ENCODE results near the gene MUS81. TPM values are rescaled to one million over a fixed set of nuclear protein-coding genes. Genes with fewer than 3 reads are reported as not detected.

Gene MUS81
- total and polyA plus RNA-seq, 9 of the 15 experiments (the other 6 are each of a cell fraction or from before 2014, with no cell fraction given): 13.4 to 118 (median 53.7) TPM

DNA sequence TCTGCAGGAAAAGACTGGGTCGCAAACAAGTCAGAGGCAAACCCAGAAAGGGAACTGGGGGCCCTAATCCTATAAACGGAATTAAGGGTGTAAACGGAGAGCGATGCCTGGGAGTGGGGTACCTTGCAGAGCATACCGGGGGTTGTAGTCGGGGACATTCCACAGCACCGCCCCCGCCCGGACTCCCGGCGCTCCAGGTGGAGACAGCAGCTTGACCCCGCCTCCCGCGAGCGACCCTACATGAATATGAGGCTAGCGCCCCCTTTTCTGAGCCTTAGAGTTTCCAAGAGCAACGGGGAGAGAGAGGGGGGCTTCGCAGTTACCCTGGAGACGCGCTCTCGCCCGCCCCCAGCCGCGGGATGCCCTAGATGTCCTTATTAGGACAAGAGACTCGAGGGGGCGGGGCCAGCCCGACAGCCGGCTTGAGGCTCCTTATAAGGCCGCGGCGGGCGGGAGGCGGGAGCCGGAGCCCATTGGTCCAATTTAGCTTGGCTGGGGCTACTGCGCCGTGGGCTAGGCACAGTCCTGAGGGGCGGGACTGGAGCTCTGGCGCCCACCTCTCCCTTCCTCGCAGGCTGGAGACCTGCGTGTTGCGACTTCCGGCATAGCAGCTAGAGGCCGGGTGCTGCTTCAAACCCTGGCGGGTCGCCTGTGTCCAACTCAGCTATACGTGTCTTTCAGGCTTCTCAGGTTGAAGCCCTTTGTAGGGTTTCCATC lies 980 bp upstream of the MUS81 start (continued):
- peak; percentile 26 for TF ChIP-seq NFYB (IDR thresholded peaks at IDR 0.05; ENCODE audit: extremely low read depth, insufficient read length)
- peak in 1 of 3 experiments; percentile 1 for TF ChIP-seq YY1 (IDR thresholded peaks at IDR 0.05; ENCODE audit: borderline replicate concordance in 1 of 3, control insufficient read depth in 1 of 3, extremely low read depth in 1 of 3, insufficient read depth in 3 of 3, insufficient read length in 1 of 3, insufficient replicate concordance in 2 of 3, low read depth in 1 of 3, low read length in 2 of 3)
- TF ChIP-seq HSF4 (CRISPR knock-in tag; IDR thresholded peaks at IDR 0.05; ENCODE audit: borderline replicate concordance): no peak
- TF ChIP-seq ZNF586 (CRISPR knock-in tag; conservative IDR thresholded peaks at IDR 0.05): no peak
- TF ChIP-seq SRSF7 (optimal IDR thresholded peaks at IDR 0.05; ENCODE audit: low read depth, low read length): no peak
- TF ChIP-seq U2AF2 (optimal IDR thresholded peaks at IDR 0.05; ENCODE audit: low read depth, low read length): no peak
- TF ChIP-seq, protein P1, sequence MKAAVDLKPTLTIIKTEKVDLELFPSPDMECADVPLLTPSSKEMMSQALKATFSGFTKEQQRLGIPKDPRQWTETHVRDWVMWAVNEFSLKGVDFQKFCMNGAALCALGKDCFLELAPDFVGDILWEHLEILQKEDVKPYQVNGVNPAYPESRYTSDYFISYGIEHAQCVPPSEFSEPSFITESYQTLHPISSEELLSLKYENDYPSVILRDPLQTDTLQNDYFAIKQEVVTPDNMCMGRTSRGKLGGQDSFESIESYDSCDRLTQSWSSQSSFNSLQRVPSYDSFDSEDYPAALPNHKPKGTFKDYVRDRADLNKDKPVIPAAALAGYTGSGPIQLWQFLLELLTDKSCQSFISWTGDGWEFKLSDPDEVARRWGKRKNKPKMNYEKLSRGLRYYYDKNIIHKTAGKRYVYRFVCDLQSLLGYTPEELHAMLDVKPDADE (conservative IDR thresholded peaks at IDR 0.05; ENCODE audit: control insufficient read depth, low read depth, low read length): peak; percentile 61; the same call in 1 of the 2 replicates
- TF ChIP-seq ZBTB7A (IDR thresholded peaks at IDR 0.05; ENCODE audit: borderline replicate concordance, control insufficient read depth, low read depth, low read length): peak; percentile 91
- peak; percentile 93 for TF ChIP-seq BACH1 (tag; IDR thresholded peaks at IDR 0.05)
- TF ChIP-seq RBM22 (IDR thresholded peaks at IDR 0.05; ENCODE audit: low read depth, low read length, poor library complexity, severe bottlenecking): peak; percentile 94
- peak in 1 of 3 experiments; percentile 85; a peak in 2 of 6 replicates for TF ChIP-seq ZBTB11 (CRISPR knock-in tag; IDR thresholded peaks at IDR 0.05)
- TF ChIP-seq ZNF140 (CRISPR knock-in tag; IDR thresholded peaks at IDR 0.05): no peak
- TF ChIP-seq ZNF239 (CRISPR knock-in tag; IDR thresholded peaks at IDR 0.05): peak; percentile 56
- TF ChIP-seq CHD2 (IDR thresholded peaks at IDR 0.05; ENCODE audit: low read depth, low read length): no peak
- no peak for TF ChIP-seq HMG20A (CRISPR knock-in tag; conservative IDR thresholded peaks at IDR 0.05)
- peak; percentile 91 for TF ChIP-seq THAP12 (CRISPR knock-in tag; IDR thresholded peaks at IDR 0.05)
- TF ChIP-seq HDAC1 (IDR thresholded peaks at IDR 0.05): no peak
- peak; percentile 59 for TF ChIP-seq HCFC1 (IDR thresholded peaks at IDR 0.05; ENCODE audit: low read depth, low read length)
- TF ChIP-seq RFX7 (CRISPR knock-in tag; IDR thresholded peaks at IDR 0.05): no peak
- TF ChIP-seq U2AF1 (optimal IDR thresholded peaks at IDR 0.05; ENCODE audit: low read depth, low read length): no peak
